Smooth muscle cell (in vitro differentiated cells): ENCODE measurements around the gene MAGEB16. TPM values are rescaled to one million over a fixed set of nuclear protein-coding genes. Genes with fewer than 3 reads are reported as not detected.

ENCODE experiments used
- DNase-seq: peaks from one replicate; lab custom pipeline; 2025; ENCODE audit not compliant: unreplicated experiment; lab: John Stamatoyannopoulos, UW
- H2AFZ ChIP-seq: fragments of 200-600 bp; sonication (generic); 2 replicates; pipeline ENCODE4 v1.6.0; 2016; ENCODE audit warnings: antibody characterized with exemption, low read depth, mild to moderate bottlenecking
- H3F3A ChIP-seq: fragments of 200-600 bp; sonication (generic); 2 replicates; pipeline ENCODE4 v1.6.0; 2017; ENCODE audit warnings: antibody characterized with exemption, low read depth
- H3K27ac ChIP-seq: fragments of 200-600 bp; sonication (generic); 2 replicates; pipeline ENCODE4 v1.5.1; 2016; ENCODE audit warnings: low read depth, mild to moderate bottlenecking
- H3K27me3 ChIP-seq: fragments of 200-600 bp; sonication (generic); 2 replicates; pipeline ENCODE4 v1.6.1; 2016; ENCODE audit warnings: low read depth, mild to moderate bottlenecking
- H3K36me3 ChIP-seq: fragments of 200-600 bp; sonication (generic); 2 replicates; pipeline ENCODE4 v1.5.1; 2016; ENCODE audit warnings: low read depth
- H3K4me1 ChIP-seq: fragments of 200-600 bp; sonication (generic); 2 replicates; pipeline ENCODE4 v1.5.1; 2016; ENCODE audit warnings: low read depth
- H3K4me2 ChIP-seq: fragments of 200-600 bp; sonication (generic); 2 replicates; pipeline ENCODE4 v1.6.0; 2016; ENCODE audit warnings: mild to moderate bottlenecking
- H3K4me3 ChIP-seq: fragments of 200-600 bp; sonication (generic); 2 replicates; pipeline ENCODE4 v1.5.1; 2016; ENCODE audit warnings: mild to moderate bottlenecking
- H3K79me2 ChIP-seq: fragments of 200-600 bp; sonication (generic); 2 replicates; pipeline ENCODE4 v1.6.0; 2016; ENCODE audit warnings: low read depth, mild to moderate bottlenecking
- H3K9ac ChIP-seq: fragments of 200-600 bp; sonication (generic); 2 replicates; pipeline ENCODE4 v1.6.0; 2016; ENCODE audit warnings: low read depth
- H3K9me3 ChIP-seq: fragments of 200-600 bp; sonication (generic); replicated peaks from 2 replicates; pipeline ENCODE4 v1.5.1; 2016; ENCODE audit warnings: low read depth
- H4K20me1 ChIP-seq: fragments of 200-600 bp; sonication (generic); 2 replicates; pipeline ENCODE4 v1.6.0; 2016; ENCODE audit warnings: low read depth
- CTCF ChIP-seq: fragments of 200-600 bp; sonication (generic); IDR thresholded peaks from 2 replicates; pipeline ENCODE4 v1.5.1; 2017; ENCODE audit warnings: borderline replicate concordance, mild to moderate bottlenecking, antibody characterized with exemption; ENCODE audit not compliant: insufficient read depth, poor library complexity, severe bottlenecking
- WGBS: methylation state at CpG from one replicate; pipeline ENCODE4 v1.1.7; 2016; ENCODE audit warnings: low lambda C conversion rate; 5-methylcytosine and 5-hydroxymethylcytosine counted together
- polyA plus RNA-seq: library from polyadenylated mRNA; unstranded; fragments of >200 nt; fragmentation: Nextera tagmentation; extraction: Ambion mirVana; gene quantifications from 2 replicates; pipeline ENCODE4 v1.2.1, GENCODE V29; 2016
- total RNA-seq: library from RNA; depleted of rRNA; stranded (reverse); fragments of >200 nt; gene quantifications from 2 replicates; pipeline ENCODE4 v1.2.3, GENCODE V29; 2014

The MAGEB16 gene
- total RNA-seq (not detected in 2 replicates), polyA plus RNA-seq (not detected in 2 replicates)

GRCh38 chrX:35798042-35798441 is at the start of gene MAGEB16:
TSS of gene MAGEB16 (plus strand) at chrX:35798342. CDS start at chrX:35802197, 3,855 bp downstream.
- no peaks in the 10 kb centered on the region for H3K27me3 ChIP-seq
- no peaks in the 10 kb centered on the region for H3K9me3 ChIP-seq
- H3K27ac ChIP-seq, result no peak within 1 kb of the TSS
- WGBS, result 85% methylated on average over 15 of the region's 15 CpGs
- no peaks in the 10 kb centered on the region for H3F3A ChIP-seq
- no peak within 1 kb of the TSS for H3K4me3 ChIP-seq
- H3K4me1 ChIP-seq, result no peaks in the 10 kb centered on the region
- no peaks in the 10 kb centered on the region for H3K79me2 ChIP-seq
- no peak within 1 kb of the TSS for H2AFZ ChIP-seq
- no peaks in the 10 kb centered on the region for H4K20me1 ChIP-seq
- no peak within 1 kb of the TSS for H3K4me2 ChIP-seq
- H3K9ac ChIP-seq, result no peak within 1 kb of the TSS
- H3K36me3 ChIP-seq, result no peaks in the 10 kb centered on the region
- DNase-seq, result no peak
- TF ChIP-seq CTCF, result no peak

- no peaks in the 10 kb centered on the region for H4K20me1 ChIP-seq
These were observed 24.1 kb upstream of the MAGEB16 start for GRCh38 chrX:35773958-35774564.

GRCh38 chrX:35785075-35785474 is 13.1 kb upstream of the MAGEB16 start:
- Histone ChIP-seq H3F3A (no peaks in the 10 kb centered on the region), H3K4me2 (no peak overlapping the region), H3K9me3 (no peaks in the 10 kb centered on the region), H3K79me2 (no peaks in the 10 kb centered on the region), H2AFZ (no peak overlapping the region), H3K4me1 (no peaks in the 10 kb centered on the region), H3K36me3 (no peaks in the 10 kb centered on the region), H3K27ac (no peak overlapping the region), H3K27me3 (no peaks in the 10 kb centered on the region), H4K20me1 (no peaks in the 10 kb centered on the region), H3K9ac (no peak overlapping the region), H3K4me3 (no peak overlapping the region)
- no peak for TF ChIP-seq CTCF
- DNase-seq, result no peak
- 79% methylated on average over 6 of the region's 6 CpGs for WGBS

More at GRCh38 chrX:35773958-35774564, 24.1 kb upstream of the MAGEB16 start:
- H3K9me3 ChIP-seq, result no peaks in the 10 kb centered on the region
- H3K4me2 ChIP-seq, result no peak overlapping the region
- no peak for TF ChIP-seq CTCF
- no peak overlapping the region for H3K4me3 ChIP-seq
- no peak overlapping the region for H3K27ac ChIP-seq
- H3K36me3 ChIP-seq, result no peaks in the 10 kb centered on the region
- H2AFZ ChIP-seq, result no peak overlapping the region
- WGBS, result 91% methylated on average over 1 of the region's 1 CpG
- no peaks in the 10 kb centered on the region for H3K79me2 ChIP-seq
- no peak overlapping the region for H3K9ac ChIP-seq
- H3K4me1 ChIP-seq, result no peaks in the 10 kb centered on the region
- DNase-seq, result no peak
- H3K27me3 ChIP-seq, result no peaks in the 10 kb centered on the region
- H3F3A ChIP-seq, result no peaks in the 10 kb centered on the region

GRCh38 chrX:35786271-35786670 is 11.9 kb upstream of the MAGEB16 start:
- no peak overlapping the region for H3K4me3 ChIP-seq
- no peak overlapping the region for H3K9ac ChIP-seq
- H3K9me3 ChIP-seq, result no peaks in the 10 kb centered on the region
- no peaks in the 10 kb centered on the region for H3K4me1 ChIP-seq
- no peaks in the 10 kb centered on the region for H3K27me3 ChIP-seq
- no peak overlapping the region for H3K27ac ChIP-seq
- no peaks in the 10 kb centered on the region for H3K36me3 ChIP-seq
- no peak overlapping the region for H3K4me2 ChIP-seq
- H3F3A ChIP-seq, result no peaks in the 10 kb centered on the region
- no peak for DNase-seq
- H2AFZ ChIP-seq, result no peak overlapping the region
- 64% methylated on average over 2 of the region's 2 CpGs for WGBS
- TF ChIP-seq CTCF, result no peak
- no peaks in the 10 kb centered on the region for H3K79me2 ChIP-seq
- no peaks in the 10 kb centered on the region for H4K20me1 ChIP-seq
